ENCODE data around the gene WDR13. TPM values are rescaled to one million over a fixed set of nuclear protein-coding genes. Genes with fewer than 3 reads are reported as not detected.
"Not testable (repeated sequence)": the region's sequence is repeated elsewhere in the genome, so short reads cannot be mapped to it uniquely, and the experiment has no call there.

WDR13 gene
- total RNA-seq, 1 experiment from 2014 or later: 82.3 TPM

DNA sequence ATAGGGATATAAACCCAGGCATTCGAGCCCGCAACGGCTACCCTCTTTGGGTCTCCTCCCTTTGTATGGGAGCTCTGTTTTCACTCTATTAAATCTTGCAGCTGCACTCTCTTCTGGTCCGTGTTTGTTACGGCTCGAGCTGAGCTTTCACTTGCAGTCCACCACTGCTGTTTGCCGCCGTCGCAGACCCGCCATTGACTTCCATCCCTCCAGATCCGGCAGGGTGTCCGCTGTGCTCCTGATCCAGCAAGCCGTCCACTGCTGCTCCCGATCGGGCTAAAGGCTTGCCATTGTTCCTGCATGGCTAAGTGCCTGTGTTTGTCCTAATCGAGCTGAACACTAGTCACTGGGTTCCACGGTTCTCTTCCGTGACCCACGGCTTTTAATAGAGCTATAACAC is 57.5 kb downstream of the WDR13 start:
- DNase-seq (ENCODE audit: low read depth): not testable (repeated sequence)

Other genes starting within 250 kb of the WDR13 start
- 1.1 TPM in 1 of 2 replicates, not detected in the other for gene SSX3, start 240.8 kb upstream of the WDR13 start, total RNA-seq (2014; rRNA removed; shearing (Covaris generic))
- not detected in 2 replicates for gene SSX4, start 214.0 kb upstream of the WDR13 start, total RNA-seq (2014; rRNA removed; shearing (Covaris generic))
- not detected in 2 replicates for gene SSX4B, start 185.5 kb upstream of the WDR13 start, total RNA-seq (2014; rRNA removed; shearing (Covaris generic))
- 3.5 TPM in 1 of 2 replicates, not detected in the other for gene SLC38A5, start 127.2 kb upstream of the WDR13 start, total RNA-seq (2014; rRNA removed; shearing (Covaris generic))
- 78.5 and 99.4 TPM in 2 replicates for gene FTSJ1, start 121.3 kb upstream of the WDR13 start, total RNA-seq (2014; rRNA removed; shearing (Covaris generic))
- gene PORCN, start 88.5 kb upstream of the WDR13 start, total RNA-seq (2014; rRNA removed; shearing (Covaris generic)): 10.2 and 17.1 TPM in 2 replicates
- gene EBP, start 75.7 kb upstream of the WDR13 start, total RNA-seq (2014; rRNA removed; shearing (Covaris generic)): 105 and 106 TPM in 2 replicates
- gene TBC1D25, start 57.8 kb upstream of the WDR13 start, total RNA-seq (2014; rRNA removed; shearing (Covaris generic)): 2.4 and 3.0 TPM in 2 replicates
- 142 and 159 TPM in 2 replicates for gene RBM3, start 23.0 kb upstream of the WDR13 start, total RNA-seq (2014; rRNA removed; shearing (Covaris generic))
- 0.57 TPM in 1 of 2 replicates, not detected in the other for gene WAS, start 86.3 kb downstream of the WDR13 start, total RNA-seq (2014; rRNA removed; shearing (Covaris generic))
- 14.3 and 20.7 TPM in 2 replicates for gene SUV39H1, start 99.2 kb downstream of the WDR13 start, total RNA-seq (2014; rRNA removed; shearing (Covaris generic))
- gene GLOD5, start 164.3 kb downstream of the WDR13 start, total RNA-seq (2014; rRNA removed; shearing (Covaris generic)): not detected in 2 replicates
- not detected in 2 replicates for gene GATA1, start 189.1 kb downstream of the WDR13 start, total RNA-seq (2014; rRNA removed; shearing (Covaris generic))
- 18.9 and 40.9 TPM in 2 replicates for gene HDAC6, start 204.6 kb downstream of the WDR13 start, total RNA-seq (2014; rRNA removed; shearing (Covaris generic))
- gene ERAS, start 229.0 kb downstream of the WDR13 start, total RNA-seq (2014; rRNA removed; shearing (Covaris generic)): not detected in 2 replicates
- 28.7 and 32.1 TPM in 2 replicates for gene PCSK1N, start 238.1 kb downstream of the WDR13 start, total RNA-seq (2014; rRNA removed; shearing (Covaris generic))